ENCODE results near the gene ADGB. TPM values are rescaled to one million over a fixed set of nuclear protein-coding genes. Genes with fewer than 3 reads are reported as not detected.
"Not testable (repeated sequence)": the region's sequence is repeated elsewhere in the genome, so short reads cannot be mapped to it uniquely, and the experiment has no call there.

ADGB gene
- total and polyA plus RNA-seq, 9 of the 15 experiments (the other 6 are each of a cell fraction or from before 2014, with no cell fraction given), result not detected

- no peak for TF ChIP-seq BRF2 (IDR thresholded peaks at IDR 0.05; ENCODE audit: borderline replicate concordance, insufficient read depth, insufficient read length)
- TF ChIP-seq KHSRP (IDR thresholded peaks at IDR 0.05), result no peak
These were observed 253.1 kb downstream of the ADGB start (continued) for GRCh38 chr6:146851837-146852236.

DNA sequence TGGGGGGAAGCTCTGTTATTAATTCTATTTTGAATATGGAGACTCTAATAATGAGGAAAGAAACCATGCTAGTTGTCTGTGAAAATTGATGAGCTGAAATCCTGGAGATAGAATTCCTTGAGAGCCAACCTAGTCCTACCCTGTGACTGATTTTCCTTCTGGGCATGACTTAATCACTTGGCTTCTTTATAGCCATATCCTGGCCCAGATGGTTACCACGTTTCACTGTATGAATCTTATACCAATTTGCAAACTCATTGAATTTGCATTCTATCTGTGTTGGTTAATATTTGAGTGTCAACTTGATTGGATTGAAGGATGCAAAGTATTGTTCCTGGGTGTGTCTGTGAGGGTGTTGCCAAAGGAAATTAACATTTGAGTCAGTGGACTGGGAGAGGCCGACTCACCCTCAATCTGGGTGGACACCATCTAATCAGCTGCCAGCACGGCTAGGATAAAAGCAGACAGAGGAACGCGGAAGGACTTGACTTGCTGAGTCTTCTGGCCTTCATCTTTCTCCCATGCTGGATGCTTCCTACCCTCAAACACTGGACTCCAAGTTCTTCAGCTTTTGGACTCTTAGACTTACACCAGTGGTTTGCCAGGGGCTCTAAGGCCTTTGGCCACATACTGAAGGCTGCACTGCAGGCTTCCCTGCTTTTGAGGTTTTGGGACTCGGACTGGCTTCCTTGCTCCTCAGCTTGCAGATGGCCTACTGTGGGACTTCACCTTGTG is 255.9 kb downstream of the ADGB start:
- POLR2A ChIA-PET, result interaction anchor here (0.7 to 1.8 kb wide), 5 partner anchors 10 to 361 kb away, joined by 3 to 4 read pairs (median 3); no protein-coding TSS in a partner anchor
- Histone ChIP-seq H3K36me3 (ENCODE audit: control insufficient read depth, insufficient read depth, low read length) (peaks cover 18% of the 10 kb centered on the region), H2AFZ (ENCODE audit: low read depth, low read length) (peak overlapping the region; percentile 46; the same call in 1 of the 2 replicates), H3K4me1 (replicated peaks in 1 of 2; ENCODE audit: control insufficient read depth in 2 of 2, insufficient read depth in 2 of 2, low read length in 2 of 2) (peaks cover 9 to 17% of the 10 kb centered on the region in 2 experiments), H3K4me3 (peak overlapping the region; percentile 54), H3K27ac (ENCODE audit: extremely low read depth, low read depth, low read length) (peak overlapping the region; percentile 69), H3K4me2 (ENCODE audit: insufficient read depth, low read length) (peak overlapping the region; percentile 96), H3K79me2 (ENCODE audit: control insufficient read depth, insufficient read depth, low read length) (peaks cover 52% of the 10 kb centered on the region), H3K9ac (ENCODE audit: insufficient read depth in 1 of 2, low read depth in 2 of 2, low read length in 2 of 2) (peak overlapping the region in 1 of 2 experiments; percentile 74; a peak in 2 of 4 replicates)
- peak in 1 of 4 experiments; percentile 82 for DNase-seq (ENCODE audit: extremely low read depth in 1 of 4, low spot score in 3 of 4)
- intact Hi-C loops (cut with micrococcal nuclease), result loop anchor here (5.0 kb wide), 3 partner anchors 133 to 368 kb away; no protein-coding TSS in a partner anchor
- FAIRE-seq; H3K9me3 ChIP-seq (replicated peaks; ENCODE audit: control insufficient read depth, insufficient read depth, low read depth, low read length); H4K20me1 ChIP-seq (replicated peaks; ENCODE audit: control insufficient read depth, insufficient read depth, low read length); H3K9me1 ChIP-seq (ENCODE audit: control insufficient read depth, insufficient read depth, low read length); BruUV-seq (replicated peaks); H3K27me3 ChIP-seq (ENCODE audit: control insufficient read depth in 2 of 2, insufficient read depth in 2 of 2, low read length in 2 of 2); in situ Hi-C loops (cut with MboI); CTCF ChIA-PET (ENCODE audit: low intra/inter-chr PET ratio); ATAC-seq; TF ChIP-seq TEAD4 (CRISPR knock-in tag; IDR thresholded peaks at IDR 0.05; ENCODE audit: borderline replicate concordance); NR2C1 (IDR thresholded peaks at IDR 0.05): not testable (repeated sequence)
- 4% methylated on average over 6 of the region's 6 CpGs for WGBS (ENCODE audit: insufficient coverage, low coverage, missing lambda C conversion rate)
- TF ChIP-seq GTF2E2 (tag; IDR thresholded peaks at IDR 0.05) (0 out of 2 replicates have a peak, but pooled peaks have one; percentile 44), POLR2H (tag; IDR thresholded peaks at IDR 0.05; ENCODE audit: low read depth) (peak; percentile 92), SMARCA4 (IDR thresholded peaks at IDR 0.05) (peak; percentile 41; the same call in 1 of the 2 replicates), TEAD4 (IDR thresholded peaks at IDR 0.05; ENCODE audit: low read length) (peak; percentile 39; the same call in 1 of the 2 replicates), NFE2 (IDR thresholded peaks at IDR 0.05; ENCODE audit: low read depth) (peak; percentile 54; the same call in 1 of the 2 replicates), MNT (conservative IDR thresholded peaks at IDR 0.05) (0 out of 4 replicates have a peak, but pooled peaks of 1 of the 2 experiments have one; percentile 27), NR2C1 (tag; IDR thresholded peaks at IDR 0.05) (peak; percentile 13; the same call in 1 of the 2 replicates), CXXC5 (CRISPR knock-in tag; IDR thresholded peaks at IDR 0.05) (peak; percentile 60), TAF1 (IDR thresholded peaks at IDR 0.05; ENCODE audit: control insufficient read depth, extremely low read depth, insufficient read depth, low read length, severe bottlenecking) (peak; percentile 43)
- TF ChIP-seq, protein P1, sequence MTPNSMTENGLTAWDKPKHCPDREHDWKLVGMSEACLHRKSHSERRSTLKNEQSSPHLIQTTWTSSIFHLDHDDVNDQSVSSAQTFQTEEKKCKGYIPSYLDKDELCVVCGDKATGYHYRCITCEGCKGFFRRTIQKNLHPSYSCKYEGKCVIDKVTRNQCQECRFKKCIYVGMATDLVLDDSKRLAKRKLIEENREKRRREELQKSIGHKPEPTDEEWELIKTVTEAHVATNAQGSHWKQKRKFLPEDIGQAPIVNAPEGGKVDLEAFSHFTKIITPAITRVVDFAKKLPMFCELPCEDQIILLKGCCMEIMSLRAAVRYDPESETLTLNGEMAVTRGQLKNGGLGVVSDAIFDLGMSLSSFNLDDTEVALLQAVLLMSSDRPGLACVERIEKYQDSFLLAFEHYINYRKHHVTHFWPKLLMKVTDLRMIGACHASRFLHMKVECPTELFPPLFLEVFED (CRISPR knock-in tag; conservative IDR thresholded peaks at IDR 0.05), result peak; percentile 56; the same call in 1 of the 2 replicates
- TF ChIP-seq, protein P2, sequence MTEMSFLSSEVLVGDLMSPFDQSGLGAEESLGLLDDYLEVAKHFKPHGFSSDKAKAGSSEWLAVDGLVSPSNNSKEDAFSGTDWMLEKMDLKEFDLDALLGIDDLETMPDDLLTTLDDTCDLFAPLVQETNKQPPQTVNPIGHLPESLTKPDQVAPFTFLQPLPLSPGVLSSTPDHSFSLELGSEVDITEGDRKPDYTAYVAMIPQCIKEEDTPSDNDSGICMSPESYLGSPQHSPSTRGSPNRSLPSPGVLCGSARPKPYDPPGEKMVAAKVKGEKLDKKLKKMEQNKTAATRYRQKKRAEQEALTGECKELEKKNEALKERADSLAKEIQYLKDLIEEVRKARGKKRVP (CRISPR knock-in tag; IDR thresholded peaks at IDR 0.05), result peak; percentile 31; the same call in 1 of the 2 replicates
